VCaP (cell line): ENCODE measurements around the gene TNIK.

Experiments
- H3K27ac ChIP-seq: fragments of 450-650 bp; 2 replicates; pipeline ENCODE4 v1.5.1; 2017
- TF ChIP-seq, protein P1 (sequence below): fragments of 450-650 bp; conservative IDR thresholded peaks from 2 replicates; pipeline ENCODE4 v1.5.1; 2017; ENCODE audit warnings: mild to moderate bottlenecking, moderate library complexity

The TNIK gene

GRCh38 chr3:171328419-171329082 is 131.7 kb downstream of the TNIK start:
- no peak overlapping the region for H3K27ac ChIP-seq
- TF ChIP-seq, protein P1, sequence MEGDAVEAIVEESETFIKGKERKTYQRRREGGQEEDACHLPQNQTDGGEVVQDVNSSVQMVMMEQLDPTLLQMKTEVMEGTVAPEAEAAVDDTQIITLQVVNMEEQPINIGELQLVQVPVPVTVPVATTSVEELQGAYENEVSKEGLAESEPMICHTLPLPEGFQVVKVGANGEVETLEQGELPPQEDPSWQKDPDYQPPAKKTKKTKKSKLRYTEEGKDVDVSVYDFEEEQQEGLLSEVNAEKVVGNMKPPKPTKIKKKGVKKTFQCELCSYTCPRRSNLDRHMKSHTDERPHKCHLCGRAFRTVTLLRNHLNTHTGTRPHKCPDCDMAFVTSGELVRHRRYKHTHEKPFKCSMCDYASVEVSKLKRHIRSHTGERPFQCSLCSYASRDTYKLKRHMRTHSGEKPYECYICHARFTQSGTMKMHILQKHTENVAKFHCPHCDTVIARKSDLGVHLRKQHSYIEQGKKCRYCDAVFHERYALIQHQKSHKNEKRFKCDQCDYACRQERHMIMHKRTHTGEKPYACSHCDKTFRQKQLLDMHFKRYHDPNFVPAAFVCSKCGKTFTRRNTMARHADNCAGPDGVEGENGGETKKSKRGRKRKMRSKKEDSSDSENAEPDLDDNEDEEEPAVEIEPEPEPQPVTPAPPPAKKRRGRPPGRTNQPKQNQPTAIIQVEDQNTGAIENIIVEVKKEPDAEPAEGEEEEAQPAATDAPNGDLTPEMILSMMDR = no peak

- TF ChIP-seq, protein P1 = no peak
- no peak overlapping the region for H3K27ac ChIP-seq
Observed at GRCh38 chr3:171327441-171328174, 132.6 kb downstream of the TNIK start.

- no peak overlapping the region for H3K27ac ChIP-seq
- TF ChIP-seq, protein P1 = no peak
Observed at GRCh38 chr3:171326717-171327440, 133.3 kb downstream of the TNIK start.

DNA sequence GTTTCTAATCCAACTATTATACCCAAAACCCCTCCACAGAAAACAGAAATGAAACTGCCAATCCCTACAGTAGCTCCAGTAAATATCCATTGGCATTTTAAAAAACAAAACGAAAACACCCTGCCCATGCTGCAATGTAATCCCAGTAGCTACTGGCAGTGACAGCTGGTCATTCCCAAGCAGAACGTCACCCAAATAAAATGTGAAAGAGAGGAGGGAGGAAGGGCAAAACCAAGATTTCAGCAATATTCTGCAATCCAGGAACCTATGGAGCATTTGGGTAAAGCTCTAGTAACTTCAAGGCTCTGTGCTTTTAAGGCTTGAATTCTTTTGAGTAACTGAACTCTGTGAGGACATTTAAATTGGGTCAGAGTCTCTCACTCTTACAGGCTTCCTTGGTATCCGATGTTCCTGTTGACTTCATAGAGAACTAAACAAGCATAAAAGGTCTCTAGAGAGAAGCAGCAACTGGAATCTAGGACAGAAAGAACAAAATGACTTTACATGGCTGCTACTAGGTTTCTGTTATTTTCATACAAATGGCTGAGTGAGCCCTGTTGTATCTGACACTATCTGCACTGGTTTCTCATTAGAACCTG is 136.2 kb downstream of the TNIK start:
- TF ChIP-seq, protein P1 = no peak
- no peak overlapping the region for H3K27ac ChIP-seq

DNA sequence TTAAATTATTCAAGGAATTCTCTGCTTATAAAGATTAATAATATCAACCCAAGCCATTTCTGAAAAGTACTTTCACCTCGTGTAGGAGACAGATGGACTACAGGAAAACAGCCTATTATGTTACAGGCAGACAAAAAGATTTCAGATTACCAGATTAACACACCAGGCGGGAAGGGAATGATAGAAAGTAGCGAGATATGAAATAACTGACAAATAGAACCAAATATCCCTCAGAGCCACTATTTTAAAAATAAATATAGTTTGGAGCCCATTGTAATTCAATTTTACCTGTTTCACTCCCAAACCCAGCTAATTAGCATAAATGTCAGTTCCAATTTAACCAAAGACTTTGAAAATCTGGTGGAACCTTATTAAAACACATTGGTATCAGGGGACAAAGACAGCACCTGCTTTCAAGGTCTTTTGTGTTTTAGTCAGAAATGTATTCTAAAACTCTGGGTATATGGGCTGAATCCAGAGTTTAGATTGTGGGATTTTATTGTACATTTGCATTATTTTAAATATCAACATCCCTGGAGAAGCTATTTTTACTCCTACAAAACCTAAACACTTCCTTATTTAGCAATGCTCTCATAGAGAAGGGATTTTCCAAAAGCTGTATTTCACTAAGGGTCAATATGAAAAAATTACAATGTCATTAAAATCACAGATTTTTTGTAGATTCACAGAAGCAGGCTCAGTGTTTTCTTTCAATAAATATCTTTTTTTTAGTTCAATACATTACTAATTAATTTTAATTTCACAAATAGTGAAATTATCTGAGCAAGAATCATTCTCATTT is 138.4 kb downstream of the TNIK start:
- TF ChIP-seq, protein P1 = no peak
- H3K27ac ChIP-seq = no peak overlapping the region

DNA sequence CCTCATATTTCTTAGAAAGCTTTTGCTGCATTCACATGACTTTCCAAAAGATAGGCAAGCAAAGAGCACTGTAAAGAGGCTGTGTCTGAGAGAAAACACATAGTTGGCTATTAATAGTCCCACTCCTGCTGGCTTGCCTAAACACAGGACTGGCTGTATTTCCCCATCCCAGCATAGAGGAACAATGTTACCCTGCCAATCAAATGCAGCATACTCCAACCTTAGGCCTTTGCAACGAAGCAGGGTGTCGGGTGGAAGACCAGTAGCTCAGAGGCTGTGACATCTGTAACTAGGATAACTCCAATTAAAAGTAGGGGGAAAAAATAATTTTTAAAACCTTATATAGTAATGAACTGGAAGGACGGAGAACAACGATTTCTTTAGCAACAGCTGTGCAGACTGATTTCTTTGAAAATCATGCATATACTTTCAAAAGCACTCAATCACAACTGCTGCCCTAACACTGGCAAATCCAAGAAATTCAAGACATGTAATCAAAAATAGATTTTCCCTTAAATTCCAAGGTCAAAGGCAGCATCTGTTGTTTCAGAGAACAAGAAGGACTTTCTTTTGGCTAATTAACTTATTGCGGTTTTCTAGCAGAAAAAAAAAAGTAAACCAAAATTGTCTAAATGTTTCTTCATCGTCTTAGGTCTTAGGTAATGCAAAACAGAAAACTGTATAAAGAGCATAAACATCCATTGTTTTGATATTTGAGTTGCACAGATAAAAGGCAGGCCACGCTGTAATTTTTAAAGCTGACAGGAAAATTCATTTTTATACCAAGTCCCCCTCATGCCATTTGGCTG is 139.3 kb downstream of the TNIK start:
- H3K27ac ChIP-seq = no peak overlapping the region
- TF ChIP-seq, protein P1 = no peak
